Erythroblast (primary cell): ENCODE data around the gene HECTD2.

Experiments used
- GATA1 ChIP-seq: IDR thresholded peaks from 2 replicates; pipeline ENCODE4 v1.6.1; 2011; ENCODE audit warnings: low read depth, mild to moderate bottlenecking, control low read depth, low read length, moderate library complexity
- POLR2A ChIP-seq: IDR thresholded peaks from 2 replicates; pipeline ENCODE4 v1.6.1; 2011; ENCODE audit warnings: mild to moderate bottlenecking, low read length

GRCh38 chr10:91537614-91538383, 127.7 kb downstream of the HECTD2 start:
- TF ChIP-seq POLR2A: no peak
- TF ChIP-seq GATA1: no peak
